Activated naive CD4-positive, alpha-beta T cell treated with anti-CD3 and anti-CD28 coated beads, Interleukin-2, amount 50 U/mL, for 16 hours (primary cell): ENCODE data around the gene PRKCI.
"Not testable (repeated sequence)": the region's sequence is repeated elsewhere in the genome, so short reads cannot be mapped to it uniquely, and the experiment has no call there.

Source experiments
- DNase-seq: peaks from one replicate; pipeline ENCODE4 v3.0.0-alpha.2; 2020

PRKCI gene

GRCh38 chr3:170225166-170225565 lies 2.9 kb downstream of the PRKCI start:
- no peak for DNase-seq

- DNase-seq: no peak
Observed at GRCh38 chr3:170226426-170226960, 4.3 kb downstream of the PRKCI start.

- DNase-seq: no peak
Observed at GRCh38 chr3:170228093-170228766, 6.0 kb downstream of the PRKCI start.

GRCh38 chr3:170232266-170232665 lies 10.0 kb downstream of the PRKCI start:
- no peak for DNase-seq

- no peak for DNase-seq
Observed at GRCh38 chr3:170233530-170233929, 11.3 kb downstream of the PRKCI start.

- no peak for DNase-seq
Observed at GRCh38 chr3:170240142-170240541, 17.9 kb downstream of the PRKCI start.

- DNase-seq: no peak
Observed at GRCh38 chr3:170240671-170241070, 18.4 kb downstream of the PRKCI start.

- DNase-seq: no peak
Observed at GRCh38 chr3:170244576-170244975, 22.4 kb downstream of the PRKCI start.

- no peak for DNase-seq
Observed at GRCh38 chr3:170247875-170248274, 25.7 kb downstream of the PRKCI start.

GRCh38 chr3:170256597-170256996 lies 34.4 kb downstream of the PRKCI start:
- DNase-seq: no peak

- peak; percentile 24 for DNase-seq
Observed at GRCh38 chr3:170257145-170257544, 34.9 kb downstream of the PRKCI start.

- no peak for DNase-seq
Observed at GRCh38 chr3:170258105-170258487, 35.9 kb downstream of the PRKCI start.

GRCh38 chr3:170259907-170260306 lies 37.7 kb downstream of the PRKCI start:
- DNase-seq: no peak

GRCh38 chr3:170267793-170268192 lies 45.6 kb downstream of the PRKCI start:
- DNase-seq: no peak

GRCh38 chr3:170269673-170270254 lies 47.5 kb downstream of the PRKCI start:
- DNase-seq: not testable (repeated sequence)

- no peak for DNase-seq
Observed at GRCh38 chr3:170270282-170270881, 48.2 kb downstream of the PRKCI start.

GRCh38 chr3:170274641-170275040 lies 52.4 kb downstream of the PRKCI start:
- DNase-seq: no peak

GRCh38 chr3:170275832-170276231 lies 53.6 kb downstream of the PRKCI start:
- DNase-seq: no peak

- not testable (repeated sequence) for DNase-seq
Observed at GRCh38 chr3:170277311-170277710, 55.1 kb downstream of the PRKCI start.

GRCh38 chr3:170277833-170278580 lies 55.8 kb downstream of the PRKCI start:
- DNase-seq: no peak

GRCh38 chr3:170278627-170279026 lies 56.4 kb downstream of the PRKCI start:
- DNase-seq: no peak

GRCh38 chr3:170290194-170290593 lies 68.0 kb downstream of the PRKCI start:
- DNase-seq: no peak

- DNase-seq: no peak
Observed at GRCh38 chr3:170295586-170295985, 73.4 kb downstream of the PRKCI start.

- DNase-seq: no peak
Observed at GRCh38 chr3:170296703-170297102, 74.5 kb downstream of the PRKCI start.
